CD4-positive, alpha-beta T cell (primary cell): ENCODE data around the gene CDC7. TPM values are rescaled to one million over a fixed set of nuclear protein-coding genes. Genes with fewer than 3 reads are reported as not detected.

Source experiments
- ATAC-seq: fragments of 200-7000 bp; cut with Tn5 transposase; one replicate; pipeline ENCODE4 v1.10.0; 2022; ENCODE audit warnings: mild to moderate bottlenecking; ENCODE audit not compliant: poor library complexity
- CTCF ChIA-PET: fragments of 350-600 bp; sonication (Branson Sonifier 250); formaldehyde crosslinking; loops from one replicate; lab custom pipeline; 2021; ENCODE audit warnings: antibody characterized with exemption, inconsistent platforms; lab: Charles Lee
- POLR2A ChIA-PET: fragments of 350-600 bp; sonication (Branson Sonifier 250); formaldehyde crosslinking; loops from one replicate; lab custom pipeline; 2021; ENCODE audit warnings: antibody characterized with exemption, inconsistent platforms; lab: Charles Lee
- DNase-seq, 14 experiments: peaks; one replicate each; pipeline ENCODE4 v3.0.0-alpha.2; 2013 to 2020; ENCODE audit warnings: mixed read lengths in 2 of 14
- H3K27ac ChIP-seq, 2 donors: one replicate each; pipeline versions ENCODE4 v1.5.1 to v1.7.0; 2013; ENCODE audit warnings: low read length in 2 of 2, low read depth in 1 of 2, mild to moderate bottlenecking in 1 of 2
- H3K27me3 ChIP-seq, 2 experiments: 1 replicate in 1 of 2; 2 replicates in 1 of 2; pipeline versions ENCODE4 v1.6.1 to v1.7.0; 2013; ENCODE audit warnings: low read length in 2 of 2, control low read depth in 1 of 2, mild to moderate bottlenecking in 1 of 2, moderate library complexity in 1 of 2; ENCODE audit not compliant: insufficient read depth in 2 of 2, control insufficient read depth in 1 of 2
- H3K36me3 ChIP-seq: one replicate; pipeline ENCODE4 v1.6.1; 2013; ENCODE audit warnings: low read length, control low read depth; ENCODE audit not compliant: insufficient read depth
- H3K4me1 ChIP-seq: one replicate; pipeline ENCODE4 v1.6.1; 2013; ENCODE audit warnings: low read length, control low read depth; ENCODE audit not compliant: insufficient read depth
- H3K4me3 ChIP-seq: one replicate; pipeline ENCODE4 v1.5.1; 2013; ENCODE audit warnings: mild to moderate bottlenecking, low read length, moderate library complexity
- H3K9me3 ChIP-seq, 2 experiments: 1 replicate in 1 of 2; 2 replicates in 1 of 2; pipeline versions ENCODE4 v1.6.1 to v1.7.0; 2013; ENCODE audit warnings: low read length in 2 of 2, mild to moderate bottlenecking in 2 of 2, control low read depth in 1 of 2, moderate library complexity in 1 of 2; ENCODE audit not compliant: control insufficient read depth in 1 of 2, insufficient read depth in 1 of 2
- H3K27ac Mint-ChIP-seq: one replicate; pipeline ENCODE4 v1.8.0; 2020; ENCODE audit warnings: mixed read lengths
- H3K27me3 Mint-ChIP-seq: one replicate; pipeline ENCODE4 v1.8.0; 2021; ENCODE audit warnings: mixed read lengths
- H3K36me3 Mint-ChIP-seq: one replicate; pipeline ENCODE4 v1.8.0; 2021; ENCODE audit warnings: low read depth, mixed read lengths
- H3K4me1 Mint-ChIP-seq: one replicate; pipeline ENCODE4 v1.8.0; 2021; ENCODE audit warnings: low read depth, mixed read lengths
- H3K4me3 Mint-ChIP-seq: one replicate; pipeline ENCODE4 v1.8.0; 2020; ENCODE audit warnings: mild to moderate bottlenecking, mixed read lengths
- H3K9me3 Mint-ChIP-seq: one replicate; pipeline ENCODE4 v1.8.0; 2020; ENCODE audit warnings: mixed read lengths
- CTCF ChIP-seq: fragments of 200-600 bp; IDR thresholded peaks from one replicate; pipeline ENCODE4 v1.8.0; 2022; ENCODE audit warnings: antibody characterized with exemption, mild to moderate bottlenecking
- intact Hi-C, 2 experiments: fragments of 100-400 bp; cut with DNase I in 1 of 2; cut with micrococcal nuclease in 1 of 2; formaldehyde crosslinking; loops; one replicate each; pipeline versions ENCODE4 v1.15.1 to v1.9.0; 2023 to 2025; cut with DNase I, micrococcal nuclease
- total RNA-seq, 174 experiments: library from RNA in 2 of 174; stranded (reverse) in 2 of 174; gene quantifications; one replicate each; pipeline ENCODE4 v1.2.3 and lab custom pipeline; 2021 to 2026

CDC7 gene
- total RNA-seq, 2 experiments from 2014 or later = 4.2 to 4.8 TPM

- POLR2A ChIA-PET = interaction anchor here (0.9 to 2.0 kb wide), 4 partner anchors 12 to 35 kb away, joined by 4 to 6 read pairs (median 5); no protein-coding TSS in a partner anchor
- Histone ChIP-seq H3K36me3 (no peaks in the 10 kb centered on the region), H3K9me3 (peaks cover 0 to 3% of the 10 kb centered on the region in 2 experiments), H3K27ac (peak overlapping the region; percentile 43 to 80), H3K4me1 (peaks cover 58% of the 10 kb centered on the region), H3K4me3 (peak overlapping the region; percentile 1), H3K27me3 (no peaks in the 10 kb centered on the region)
- CTCF ChIA-PET = interaction anchor here (0.7 to 1.0 kb wide), 2 partner anchors 47 to 1111 kb away, joined by 3 read pairs; no protein-coding TSS in a partner anchor
- Mint-ChIP-seq H3K9me3 (no peaks in the 10 kb centered on the region), H3K4me1 (peaks cover 78% of the 10 kb centered on the region), H3K27ac (peak overlapping the region; percentile 90), H3K36me3 (no peaks in the 10 kb centered on the region), H3K4me3 (peak overlapping the region; percentile 76), H3K27me3 (no peaks in the 10 kb centered on the region)
- DNase-seq (peak in 8 of 14 experiments; percentile 21 to 86 (median 40)), ATAC-seq (peak; percentile 84)
- no peak for TF ChIP-seq CTCF
- intact Hi-C loops = loop anchor here (2.0 to 5.0 kb wide), 2 partner anchors 33 to 42 kb away; no protein-coding TSS in a partner anchor
Observed at GRCh38 chr1:91549041-91549735, 48.5 kb downstream of the CDC7 start.

GRCh38 chr1:91550961-91551360 lies 50.3 kb downstream of the CDC7 start:
- ATAC-seq (no peak), DNase-seq (peak in 3 of 14 experiments; percentile 37 to 77 (median 41))
- Histone ChIP-seq H3K4me3 (no peak overlapping the region), H3K36me3 (no peaks in the 10 kb centered on the region), H3K27me3 (no peaks in the 10 kb centered on the region), H3K27ac (no peak overlapping the region), H3K9me3 (peaks cover 0 to 3% of the 10 kb centered on the region in 2 experiments), H3K4me1 (peaks cover 75% of the 10 kb centered on the region)
- intact Hi-C loops = loop anchor here in 1 of 2 experiments (10.0 kb wide), 1 partner anchor 74 kb away; no protein-coding TSS in a partner anchor
- Mint-ChIP-seq H3K4me1 (peaks cover 90% of the 10 kb centered on the region), H3K27ac (peak overlapping the region; percentile 79), H3K9me3 (no peaks in the 10 kb centered on the region), H3K27me3 (no peaks in the 10 kb centered on the region), H3K4me3 (no peak overlapping the region), H3K36me3 (no peaks in the 10 kb centered on the region)
- TF ChIP-seq CTCF = no peak
- ChIA-PET CTCF (interaction anchor here (1.7 kb wide), 1 partner anchor 242 kb away, joined by 3 read pairs; no protein-coding TSS in a partner anchor), POLR2A (no interaction called here)

GRCh38 chr1:91552091-91552490 lies 51.4 kb downstream of the CDC7 start:
- no peak for ATAC-seq
- ChIA-PET CTCF (interaction anchor here (1.7 kb wide), 1 partner anchor 241 kb away, joined by 3 read pairs; no protein-coding TSS in a partner anchor), POLR2A (no interaction called here)

More at GRCh38 chr1:91552091-91552490, 51.4 kb downstream of the CDC7 start:
- peaks cover 0 to 3% of the 10 kb centered on the region in 2 experiments for H3K9me3 ChIP-seq
- Mint-ChIP-seq H3K27me3 (no peaks in the 10 kb centered on the region), H3K36me3 (no peaks in the 10 kb centered on the region), H3K9me3 (no peaks in the 10 kb centered on the region), H3K4me3 (no peak overlapping the region), H3K4me1 (peaks cover 97% of the 10 kb centered on the region), H3K27ac (peak overlapping the region; percentile 16)
- H3K27ac ChIP-seq = no peak overlapping the region
- no peak for TF ChIP-seq CTCF
- no peaks in the 10 kb centered on the region for H3K27me3 ChIP-seq
- peaks cover 75% of the 10 kb centered on the region for H3K4me1 ChIP-seq
- intact Hi-C loops = loop anchor here in 1 of 2 experiments (10.0 kb wide), 1 partner anchor 73 kb away; no protein-coding TSS in a partner anchor
- no peaks in the 10 kb centered on the region for H3K36me3 ChIP-seq
- DNase-seq = no peak
- no peak overlapping the region for H3K4me3 ChIP-seq
